Activated CD4-positive, alpha-beta memory T cell treated with anti-CD3 and anti-CD28 coated beads, Interleukin-2, amount 10 ng/mL, durations not matched to agents 7 days and 5 days (primary cell): Measurements from ENCODE around the gene CDKN2AIPNL. TPM values are rescaled to one million over a fixed set of nuclear protein-coding genes. Genes with fewer than 3 reads are reported as not detected.

Experiments used
- CTCF ChIA-PET: fragments of 350-600 bp; sonication (Branson Sonifier 250); formaldehyde crosslinking; loops from one replicate; lab custom pipeline; 2021; ENCODE audit warnings: antibody characterized with exemption, inconsistent platforms; lab: Charles Lee
- POLR2A ChIA-PET: fragments of 350-600 bp; sonication (Branson Sonifier 250); formaldehyde crosslinking; loops from one replicate; lab custom pipeline; 2021; ENCODE audit warnings: antibody characterized with exemption; lab: Charles Lee
- DNase-seq: peaks from one replicate; pipeline ENCODE4 v3.0.0-alpha.2; 2020
- H3K27ac Mint-ChIP-seq: one replicate; pipeline ENCODE4 v1.8.0; 2021; ENCODE audit warnings: mild to moderate bottlenecking, mixed read lengths
- H3K27me3 Mint-ChIP-seq: one replicate; pipeline ENCODE4 v1.8.0; 2021; ENCODE audit warnings: mixed read lengths
- H3K36me3 Mint-ChIP-seq: one replicate; pipeline ENCODE4 v1.8.0; 2021; ENCODE audit warnings: low read depth, mixed read lengths
- H3K4me1 Mint-ChIP-seq: one replicate; pipeline ENCODE4 v1.8.0; 2021; ENCODE audit warnings: mixed read lengths
- H3K4me3 Mint-ChIP-seq: one replicate; pipeline ENCODE4 v1.8.0; 2021; ENCODE audit warnings: mild to moderate bottlenecking, mixed read lengths
- H3K9me3 Mint-ChIP-seq: one replicate; pipeline ENCODE4 v1.8.0; 2021; ENCODE audit warnings: mixed read lengths
- total RNA-seq, 2 experiments: library from RNA; stranded (reverse); gene quantifications; one replicate each; pipeline ENCODE4 v1.2.3, GENCODE V29; 2021

Gene CDKN2AIPNL
- total RNA-seq, 2 experiments from 2014 or later, result 23.4 to 23.5 TPM

GRCh38 chr5:134413046-134413445 lies 1.4 kb upstream of the CDKN2AIPNL start:
- no peak overlapping the region for H3K4me3 Mint-ChIP-seq
- CTCF ChIA-PET, result interaction anchor here (1.9 to 5.4 kb wide), 4 partner anchors 114 to 174 kb away, joined by 5 to 38 read pairs (median 20); no protein-coding TSS in a partner anchor

GRCh38 chr5:134411228-134411545 lies 494 bp downstream of the CDKN2AIPNL start:
- H3K27me3 Mint-ChIP-seq, result no peaks in the 10 kb centered on the region
- H3K9me3 Mint-ChIP-seq, result no peaks in the 10 kb centered on the region
- DNase-seq, result no peak
- H3K36me3 Mint-ChIP-seq, result peaks cover 6% of the 10 kb centered on the region
- peak overlapping the region; percentile 84 for H3K27ac Mint-ChIP-seq
- peaks cover 39% of the 10 kb centered on the region for H3K4me1 Mint-ChIP-seq
- CTCF ChIA-PET, result interaction anchor here (0.6 to 5.4 kb wide), 40 partner anchors 15 to 357 kb away, joined by 3 to 38 read pairs (median 4); partner anchors contain the start of genes PPP2CA and UBE2B
- H3K4me3 Mint-ChIP-seq, result peak overlapping the region; percentile 96
- POLR2A ChIA-PET, result interaction anchor here (0.6 to 3.7 kb wide), 28 partner anchors 14 to 494 kb away, joined by 3 to 70 read pairs (median 5); partner anchors contain the start of genes C5orf24, CDKL3, JADE2 and PCBD2

More at GRCh38 chr5:134413046-134413445, 1.4 kb upstream of the CDKN2AIPNL start:
- Mint-ChIP-seq H3K36me3 (peaks cover 2% of the 10 kb centered on the region), H3K27ac (no peak overlapping the region), H3K27me3 (no peaks in the 10 kb centered on the region), H3K9me3 (no peaks in the 10 kb centered on the region), H3K4me1 (peaks cover 35% of the 10 kb centered on the region)
- DNase-seq, result no peak
- POLR2A ChIA-PET, result interaction anchor here (1.7 to 3.7 kb wide), 4 partner anchors 41 to 165 kb away, joined by 4 to 70 read pairs (median 36); partner anchors contain the start of genes JADE2 and UBE2B

- H3K4me3 Mint-ChIP-seq, result peak overlapping the region; percentile 96
- DNase-seq, result no peak
- peak overlapping the region; percentile 84 for H3K27ac Mint-ChIP-seq
- H3K36me3 Mint-ChIP-seq, result peaks cover 8% of the 10 kb centered on the region
- CTCF ChIA-PET, result interaction anchor here (0.7 to 5.4 kb wide), 32 partner anchors 15 to 347 kb away, joined by 3 to 38 read pairs (median 4); partner anchors contain the start of genes PPP2CA and UBE2B
- no peaks in the 10 kb centered on the region for H3K27me3 Mint-ChIP-seq
- H3K4me1 Mint-ChIP-seq, result peaks cover 40% of the 10 kb centered on the region
- POLR2A ChIA-PET, result interaction anchor here (0.7 to 3.7 kb wide), 24 partner anchors 14 to 494 kb away, joined by 3 to 70 read pairs (median 5); partner anchors contain the start of genes C5orf24, CDKL3, JADE2 and PCBD2
- H3K9me3 Mint-ChIP-seq, result no peaks in the 10 kb centered on the region
Observed at GRCh38 chr5:134410822-134411221, 859 bp downstream of the CDKN2AIPNL start.

GRCh38 chr5:134409321-134409720 lies 2.4 kb downstream of the CDKN2AIPNL start:
- no peaks in the 10 kb centered on the region for H3K9me3 Mint-ChIP-seq
- H3K27ac Mint-ChIP-seq, result peak overlapping the region; percentile 27
- H3K4me1 Mint-ChIP-seq, result peaks cover 40% of the 10 kb centered on the region
- ChIA-PET POLR2A (interaction anchor here (1.1 to 2.6 kb wide), 3 partner anchors 37 to 183 kb away, joined by 3 to 16 read pairs (median 7); partner anchors contain the start of genes PPP2CA and UBE2B), CTCF (interaction anchor here (0.8 to 2.8 kb wide), 7 partner anchors 13 to 225 kb away, joined by 3 to 8 read pairs (median 4); partner anchors contain the start of gene UBE2B)
- H3K4me3 Mint-ChIP-seq, result peak overlapping the region; percentile 3
- H3K27me3 Mint-ChIP-seq, result no peaks in the 10 kb centered on the region
- DNase-seq, result no peak
- peaks cover 8% of the 10 kb centered on the region for H3K36me3 Mint-ChIP-seq

GRCh38 chr5:134406390-134406789 lies 5.3 kb downstream of the CDKN2AIPNL start:
- H3K4me3 Mint-ChIP-seq, result no peak overlapping the region
- no peak overlapping the region for H3K27ac Mint-ChIP-seq
- H3K27me3 Mint-ChIP-seq, result no peaks in the 10 kb centered on the region
- H3K36me3 Mint-ChIP-seq, result peaks cover 15% of the 10 kb centered on the region
- ChIA-PET POLR2A (no interaction called here), CTCF (interaction anchor here (2.3 kb wide), 1 partner anchor 181 kb away, joined by 6 read pairs; no protein-coding TSS in a partner anchor)
- H3K9me3 Mint-ChIP-seq, result no peaks in the 10 kb centered on the region
- DNase-seq, result no peak
- peaks cover 31% of the 10 kb centered on the region for H3K4me1 Mint-ChIP-seq

GRCh38 chr5:134403951-134404350 lies 7.7 kb downstream of the CDKN2AIPNL start:
- H3K27ac Mint-ChIP-seq, result no peak overlapping the region
- no peaks in the 10 kb centered on the region for H3K27me3 Mint-ChIP-seq
- H3K36me3 Mint-ChIP-seq, result peaks cover 22% of the 10 kb centered on the region
- H3K9me3 Mint-ChIP-seq, result no peaks in the 10 kb centered on the region
- H3K4me1 Mint-ChIP-seq, result peaks cover 7% of the 10 kb centered on the region
- ChIA-PET CTCF (interaction anchor here (0.5 to 1.2 kb wide), 2 partner anchors 174 to 324 kb away, joined by 3 read pairs; no protein-coding TSS in a partner anchor), POLR2A (no interaction called here)
- no peak overlapping the region for H3K4me3 Mint-ChIP-seq
- no peak for DNase-seq

GRCh38 chr5:134398609-134399155 lies 13.0 kb downstream of the CDKN2AIPNL start:
- ChIA-PET POLR2A (interaction anchor here (3.4 kb wide), 1 partner anchor 12 kb away, joined by 12 read pairs; the partner anchor contains the start of gene CDKN2AIPNL), CTCF (no interaction called here)
- H3K4me1 Mint-ChIP-seq, result peaks cover under 1% of the 10 kb centered on the region
- no peak overlapping the region for H3K4me3 Mint-ChIP-seq
- H3K9me3 Mint-ChIP-seq, result no peaks in the 10 kb centered on the region
- H3K27ac Mint-ChIP-seq, result no peak overlapping the region
- peaks cover 40% of the 10 kb centered on the region for H3K36me3 Mint-ChIP-seq
- no peak for DNase-seq
- no peaks in the 10 kb centered on the region for H3K27me3 Mint-ChIP-seq

GRCh38 chr5:134397196-134397595 lies 14.5 kb downstream of the CDKN2AIPNL start:
- H3K4me3 Mint-ChIP-seq, result no peak overlapping the region
- POLR2A ChIA-PET, result interaction anchor here (0.7 to 3.4 kb wide), 5 partner anchors 11 to 221 kb away, joined by 3 to 12 read pairs (median 4); partner anchors contain the start of gene CDKN2AIPNL
- H3K4me1 Mint-ChIP-seq, result no peaks in the 10 kb centered on the region
- H3K36me3 Mint-ChIP-seq, result peaks cover 43% of the 10 kb centered on the region
- no peak for DNase-seq
- H3K27ac Mint-ChIP-seq, result no peak overlapping the region
- CTCF ChIA-PET, result interaction anchor here (1.7 to 2.0 kb wide), 2 partner anchors 14 to 181 kb away, joined by 3 to 8 read pairs; partner anchors contain the start of gene CDKN2AIPNL
- H3K27me3 Mint-ChIP-seq, result no peaks in the 10 kb centered on the region
- H3K9me3 Mint-ChIP-seq, result no peaks in the 10 kb centered on the region

GRCh38 chr5:134396274-134396673 lies 15.4 kb downstream of the CDKN2AIPNL start:
- H3K36me3 Mint-ChIP-seq, result peaks cover 45% of the 10 kb centered on the region
- CTCF ChIA-PET, result interaction anchor here (0.6 to 2.0 kb wide), 4 partner anchors 15 to 425 kb away, joined by 3 to 8 read pairs (median 4); partner anchors contain the start of gene CDKN2AIPNL
- no peak for DNase-seq
- no peaks in the 10 kb centered on the region for H3K9me3 Mint-ChIP-seq
- no peaks in the 10 kb centered on the region for H3K27me3 Mint-ChIP-seq
- H3K4me3 Mint-ChIP-seq, result no peak overlapping the region
- POLR2A ChIA-PET, result interaction anchor here (1.1 to 3.4 kb wide), 5 partner anchors 15 to 220 kb away, joined by 3 to 12 read pairs (median 4); partner anchors contain the start of gene CDKN2AIPNL
- no peak overlapping the region for H3K27ac Mint-ChIP-seq
- no peaks in the 10 kb centered on the region for H3K4me1 Mint-ChIP-seq

GRCh38 chr5:134394932-134395331 lies 16.7 kb downstream of the CDKN2AIPNL start:
- ChIA-PET POLR2A (interaction anchor here (0.7 to 1.2 kb wide), 2 partner anchors 129 to 160 kb away, joined by 3 read pairs; no protein-coding TSS in a partner anchor), CTCF (no interaction called here)
- no peaks in the 10 kb centered on the region for H3K27me3 Mint-ChIP-seq
- H3K36me3 Mint-ChIP-seq, result peaks cover 53% of the 10 kb centered on the region
- H3K27ac Mint-ChIP-seq, result no peak overlapping the region
- H3K4me1 Mint-ChIP-seq, result no peaks in the 10 kb centered on the region
- no peak overlapping the region for H3K4me3 Mint-ChIP-seq
- DNase-seq, result no peak
- H3K9me3 Mint-ChIP-seq, result no peaks in the 10 kb centered on the region

GRCh38 chr5:134392301-134392700 lies 19.4 kb downstream of the CDKN2AIPNL start:
- no peaks in the 10 kb centered on the region for H3K9me3 Mint-ChIP-seq
- H3K27ac Mint-ChIP-seq, result no peak overlapping the region
- H3K36me3 Mint-ChIP-seq, result peaks cover 49% of the 10 kb centered on the region
- no peak for DNase-seq
- ChIA-PET CTCF (interaction anchor here (0.6 to 2.4 kb wide), 3 partner anchors 12 to 195 kb away, joined by 3 to 10 read pairs (median 4); no protein-coding TSS in a partner anchor), POLR2A (no interaction called here)
- no peak overlapping the region for H3K4me3 Mint-ChIP-seq
- H3K27me3 Mint-ChIP-seq, result no peaks in the 10 kb centered on the region
- no peaks in the 10 kb centered on the region for H3K4me1 Mint-ChIP-seq

- Mint-ChIP-seq H3K27me3 (no peaks in the 10 kb centered on the region), H3K4me3 (no peak overlapping the region), H3K36me3 (peaks cover 56% of the 10 kb centered on the region), H3K9me3 (no peaks in the 10 kb centered on the region), H3K4me1 (peaks cover 7% of the 10 kb centered on the region), H3K27ac (no peak overlapping the region)
- ChIA-PET CTCF (no interaction called here), POLR2A (interaction anchor here (1.4 kb wide), 1 partner anchor 13 kb away, joined by 3 read pairs; no protein-coding TSS in a partner anchor)
- DNase-seq, result no peak
Observed at GRCh38 chr5:134387443-134387842, 24.2 kb downstream of the CDKN2AIPNL start.
